Measurements from ENCODE around the gene ATXN3L.

DNA sequence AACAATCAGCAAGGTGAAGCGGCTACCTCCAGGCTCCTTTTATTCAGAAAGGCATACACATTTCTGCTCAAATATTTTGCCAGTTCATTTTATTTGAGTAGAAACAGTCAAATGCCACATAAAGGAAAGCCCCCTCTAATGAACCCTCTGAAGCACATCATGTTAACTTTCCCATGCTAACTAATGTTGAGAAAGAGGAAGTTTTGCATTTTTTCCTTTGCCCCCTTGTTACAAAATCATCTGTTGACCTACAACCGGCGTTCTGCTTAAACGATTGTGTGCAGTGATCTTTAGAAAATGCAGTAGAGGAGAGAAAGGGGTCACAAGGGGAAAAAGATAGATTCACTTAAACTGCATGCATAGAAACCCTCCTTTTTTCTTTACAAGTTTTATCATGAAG is 25.2 kb upstream of the ATXN3L start:
- TF ChIP-seq, protein P1, sequence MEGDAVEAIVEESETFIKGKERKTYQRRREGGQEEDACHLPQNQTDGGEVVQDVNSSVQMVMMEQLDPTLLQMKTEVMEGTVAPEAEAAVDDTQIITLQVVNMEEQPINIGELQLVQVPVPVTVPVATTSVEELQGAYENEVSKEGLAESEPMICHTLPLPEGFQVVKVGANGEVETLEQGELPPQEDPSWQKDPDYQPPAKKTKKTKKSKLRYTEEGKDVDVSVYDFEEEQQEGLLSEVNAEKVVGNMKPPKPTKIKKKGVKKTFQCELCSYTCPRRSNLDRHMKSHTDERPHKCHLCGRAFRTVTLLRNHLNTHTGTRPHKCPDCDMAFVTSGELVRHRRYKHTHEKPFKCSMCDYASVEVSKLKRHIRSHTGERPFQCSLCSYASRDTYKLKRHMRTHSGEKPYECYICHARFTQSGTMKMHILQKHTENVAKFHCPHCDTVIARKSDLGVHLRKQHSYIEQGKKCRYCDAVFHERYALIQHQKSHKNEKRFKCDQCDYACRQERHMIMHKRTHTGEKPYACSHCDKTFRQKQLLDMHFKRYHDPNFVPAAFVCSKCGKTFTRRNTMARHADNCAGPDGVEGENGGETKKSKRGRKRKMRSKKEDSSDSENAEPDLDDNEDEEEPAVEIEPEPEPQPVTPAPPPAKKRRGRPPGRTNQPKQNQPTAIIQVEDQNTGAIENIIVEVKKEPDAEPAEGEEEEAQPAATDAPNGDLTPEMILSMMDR (conservative IDR thresholded peaks at IDR 0.05; ENCODE audit: low read depth, low read length) = no peak
- no peak for TF ChIP-seq EZH2 (IDR thresholded peaks at IDR 0.05; ENCODE audit: borderline replicate concordance, low read depth, low read length, poor library complexity, severe bottlenecking)

All from A673 (cell line).